K562 (cell line): Measurements from ENCODE around the gene APOC4. TPM values are rescaled to one million over a fixed set of nuclear protein-coding genes. Genes with fewer than 3 reads are reported as not detected.

Source experiments
- ATAC-seq: fragments of 200-7000 bp; cut with Tn5 transposase; 3 replicates; pipeline ENCODE4 v1.9.1; 2020; ENCODE audit warnings: moderate library complexity
- BruUV-seq: library from RNA; stranded (reverse); fragments of 400-500 nt; replicated peaks from 2 replicates; lab custom pipeline; 2021; lab: Mats Ljungman, UMichigan
- CTCF ChIA-PET: fragments of 300-600 bp; formaldehyde crosslinking; extraction: SDS; loops from one replicate; lab custom pipeline; 2021; ENCODE audit warnings: low intra/inter-chr PET ratio; lab: Yijun Ruan, JAX
- POLR2A ChIA-PET: fragments of 300-600, 350-650 bp; sonication (Branson Sonifier 250); formaldehyde crosslinking; extraction: SDS; loops from one replicate; lab custom pipeline; 2021; ENCODE audit warnings: antibody characterized with exemption, inconsistent platforms; lab: Yijun Ruan, JAX
- DNase-seq, 4 experiments: peaks; one replicate each; pipeline versions ENCODE4 v3.0.0 to v3.0.0-alpha.2; 2011 to 2018; ENCODE audit warnings: low spot score in 3 of 4, mixed read lengths in 3 of 4; ENCODE audit errors: extremely low read depth in 1 of 4
- FAIRE-seq: peaks from 2 replicates; lab custom pipeline; 2011; peaks lifted over from hg19 to GRCh38; lab: Jason Lieb, UNC
- H2AFZ ChIP-seq: 2 replicates; pipeline ENCODE4 v1.6.0; 2011; ENCODE audit warnings: low read depth, low read length, control low read depth, inconsistent platforms
- H3K27ac ChIP-seq: fragments of 200-600 bp; 3 replicates; pipeline ENCODE4 v1.8.0; 2011; ENCODE audit warnings: low read depth, mild to moderate bottlenecking, control low read depth, inconsistent platforms, low read length, moderate library complexity, mixed read lengths; ENCODE audit errors: extremely low read depth
- H3K27me3 ChIP-seq, 2 experiments: fragments of 300-600 bp in 1 of 2; 2 replicates in 1 of 2; 3 replicates in 1 of 2; pipeline versions ENCODE4 v1.6.0 to v1.8.0; 2011; ENCODE audit warnings: inconsistent platforms in 2 of 2, low read length in 2 of 2, mild to moderate bottlenecking in 1 of 2, mixed read lengths in 1 of 2, moderate library complexity in 1 of 2; ENCODE audit not compliant: control insufficient read depth in 2 of 2, insufficient read depth in 2 of 2
- H3K36me3 ChIP-seq: fragments of 300-600 bp; 3 replicates; pipeline ENCODE4 v1.8.0; 2011; ENCODE audit warnings: mild to moderate bottlenecking, low read length, inconsistent platforms; ENCODE audit not compliant: control insufficient read depth, insufficient read depth
- H3K4me1 ChIP-seq, 2 experiments: fragments of 200-600 bp in 1 of 2; replicated peaks in 1 of 2; 2 replicates in 1 of 2; 3 replicates in 1 of 2; pipeline versions ENCODE4 v1.5.1 to v1.8.0; 2011; ENCODE audit warnings: inconsistent platforms in 2 of 2, low read length in 2 of 2, mild to moderate bottlenecking in 1 of 2, mixed read lengths in 1 of 2, moderate library complexity in 1 of 2; ENCODE audit not compliant: control insufficient read depth in 2 of 2, insufficient read depth in 2 of 2
- H3K4me2 ChIP-seq: 2 replicates; pipeline ENCODE4 v1.6.1; 2011; ENCODE audit warnings: low read length, control low read depth, inconsistent platforms, mixed read lengths; ENCODE audit not compliant: insufficient read depth
- H3K4me3 ChIP-seq: fragments of 200-600 bp; sonication (generic), shearing (Covaris generic); 2 replicates; pipeline ENCODE4 v1.5.1; 2016; ENCODE audit warnings: control low read depth, inconsistent platforms
- H3K79me2 ChIP-seq: fragments of 200-600 bp; 3 replicates; pipeline ENCODE4 v1.8.0; 2011; ENCODE audit warnings: low read length, inconsistent platforms; ENCODE audit not compliant: control insufficient read depth, insufficient read depth
- H3K9ac ChIP-seq, 2 experiments: 2 replicates each; pipeline versions ENCODE4 v1.6.0 to v1.6.1; 2011; ENCODE audit warnings: low read depth in 2 of 2, low read length in 2 of 2, control low read depth in 1 of 2, inconsistent platforms in 1 of 2, mild to moderate bottlenecking in 1 of 2, mixed read lengths in 1 of 2; ENCODE audit not compliant: insufficient read depth in 1 of 2
- H3K9me1 ChIP-seq: one replicate; pipeline ENCODE4 v1.6.0; 2011; ENCODE audit warnings: inconsistent platforms, mild to moderate bottlenecking, low read length, moderate library complexity; ENCODE audit not compliant: control insufficient read depth, insufficient read depth
- H3K9me3 ChIP-seq: replicated peaks from 2 replicates; pipeline ENCODE4 v1.5.1; 2011; ENCODE audit warnings: low read depth, low read length, inconsistent platforms; ENCODE audit not compliant: control insufficient read depth, insufficient read depth
- H4K20me1 ChIP-seq: replicated peaks from 2 replicates; pipeline ENCODE4 v1.6.1; 2011; ENCODE audit warnings: low read length, inconsistent platforms, mixed read lengths; ENCODE audit not compliant: control insufficient read depth, insufficient read depth
- CREB3 ChIP-seq: fragments of 450-650 bp; conservative IDR thresholded peaks from 2 replicates; pipeline ENCODE4 v1.6.1; 2016; ENCODE audit warnings: missing genetic modification characterization, low read depth, mild to moderate bottlenecking, missing compliant biosample characterization, moderate library complexity
- ERF ChIP-seq: fragments of 450-650 bp; formaldehyde crosslinking; IDR thresholded peaks from 2 replicates; pipeline ENCODE4 v1.4.0; 2020; ENCODE audit warnings: mild to moderate bottlenecking, mixed read lengths
- ESRRA ChIP-seq: fragments of 450-650 bp; IDR thresholded peaks from 2 replicates; pipeline ENCODE4 v1.6.1; 2014; ENCODE audit warnings: low read depth, mild to moderate bottlenecking, moderate library complexity, borderline replicate concordance
- KAT8 ChIP-seq: fragments of 450-650 bp; IDR thresholded peaks from 2 replicates; pipeline ENCODE4 v1.6.1; 2016; ENCODE audit warnings: low read depth, mild to moderate bottlenecking
- KDM5B ChIP-seq: fragments of 200-600 bp; sonication (generic); IDR thresholded peaks from 2 replicates; pipeline ENCODE4 v1.6.1; 2012; ENCODE audit warnings: low read depth, mild to moderate bottlenecking, moderate library complexity, low read length, control low read depth, inconsistent platforms; ENCODE audit not compliant: insufficient replicate concordance
- KLF6 ChIP-seq: fragments of 250-450 bp; sonication (Bioruptor Pico); IDR thresholded peaks from 2 replicates; pipeline ENCODE4 v1.4.0; 2020; ENCODE audit warnings: mild to moderate bottlenecking, moderate library complexity, borderline replicate concordance
- PRDM10 ChIP-seq: fragments of 450-650 bp; IDR thresholded peaks from 2 replicates; pipeline ENCODE4 v1.6.1; 2018; ENCODE audit not compliant: partially characterized antibody
- RHOXF2B ChIP-seq: fragments of 250-450 bp; sonication (Bioruptor Pico); conservative IDR thresholded peaks from 2 replicates; pipeline ENCODE4 v1.5.1; 2021
- RUNX1 ChIP-seq: sonication (generic); IDR thresholded peaks from 2 replicates; pipeline ENCODE4 v1.6.1; 2016; ENCODE audit warnings: antibody characterized with exemption, low read depth
- SAP30 ChIP-seq: fragments of 200-600 bp; sonication (generic); IDR thresholded peaks from 2 replicates; pipeline ENCODE4 v1.6.1; 2012; ENCODE audit warnings: borderline replicate concordance, low read depth, mild to moderate bottlenecking, moderate library complexity, low read length, control low read depth, inconsistent platforms; ENCODE audit not compliant: insufficient read depth, poor library complexity, severe bottlenecking
- TFAP4 ChIP-seq: sonication (generic); formaldehyde crosslinking; IDR thresholded peaks from 2 replicates; pipeline ENCODE4 v1.8.0; 2022; ENCODE audit warnings: missing genetic modification reagents, mild to moderate bottlenecking, moderate library complexity, borderline replicate concordance
- ZBTB43 ChIP-seq: sonication (generic); formaldehyde crosslinking; IDR thresholded peaks from 2 replicates; pipeline ENCODE4 v1.8.0; 2023; ENCODE audit warnings: mild to moderate bottlenecking, missing genetic modification reagents
- ZNF12 ChIP-seq: sonication (generic); formaldehyde crosslinking; IDR thresholded peaks from 2 replicates; pipeline ENCODE4 v1.4.0; 2020; ENCODE audit warnings: mild to moderate bottlenecking, missing genetic modification reagents
- ZNF212 ChIP-seq: fragments of 450-650 bp; formaldehyde crosslinking; IDR thresholded peaks from 2 replicates; pipeline ENCODE4 v1.4.0; 2020; ENCODE audit warnings: mild to moderate bottlenecking
- ZNF445 ChIP-seq: fragments of 250-450 bp; sonication (Bioruptor Pico); IDR thresholded peaks from 2 replicates; pipeline ENCODE4 v1.4.0; 2020; ENCODE audit warnings: low read depth, mild to moderate bottlenecking, moderate library complexity
- WGBS: fragments of 100-300 bp; shearing (Covaris generic); methylation state at CpG from one replicate; pipeline ENCODE4 v1.1.6; 2016; ENCODE audit warnings: low coverage, mixed read lengths; ENCODE audit not compliant: insufficient coverage; ENCODE audit errors: missing lambda C conversion rate; 5-methylcytosine and 5-hydroxymethylcytosine counted together
- in situ Hi-C: fragments of 300-500 bp; cut with MboI; formaldehyde crosslinking; loops from 4 replicates; pipeline ENCODE4 v1.15.0; 2018; ENCODE audit warnings: inconsistent platforms, mixed read lengths
- intact Hi-C: fragments of 100-400 bp; cut with micrococcal nuclease; formaldehyde crosslinking; loops from 2 replicates; pipeline ENCODE4 v1.14.2; 2022
- polyA plus RNA-seq, 8 experiments: library from polyadenylated mRNA; depleted of rRNA in 4 of 8; stranded (reverse) in 5 of 8; unstranded in 3 of 8; fragments of >200 nt; fragmentation: Nextera tagmentation in 2 of 8; fragmentation: Illumina TruSeq in 1 of 8; extraction: Ambion mirVana in 2 of 8; extraction: Trizol in 1 of 8; gene quantifications; 2 replicates each; pipeline versions ENCODE4 v1.2.1 to v1.2.3, GENCODE V29; 2011 to 2014; ENCODE audit warnings: inconsistent platforms in 1 of 8, missing spikeins in 1 of 8
- total RNA-seq, 7 experiments: library from RNA; depleted of rRNA in 6 of 7; stranded (reverse); fragments of >200 nt in 6 of 7; fragmentation: Illumina TruSeq in 2 of 7; extraction: Trizol in 2 of 7; gene quantifications; 2 replicates each; pipeline versions ENCODE4 v1.2.1 to v1.2.3, GENCODE V29; 2011 to 2021; ENCODE audit warnings: low replicate concordance in 1 of 7

APOC4 gene
- total and polyA plus RNA-seq, 9 of the 15 experiments (the other 6 are each of a cell fraction or from before 2014, with no cell fraction given) = 0.46 TPM; not detected in 8

- TF ChIP-seq ZNF12 (CRISPR knock-in tag) (0 out of 2 replicates have a peak, but pooled peaks have one; percentile 2), ESRRA (no peak), KDM5B (no peak), SAP30 (no peak), RHOXF2B (CRISPR knock-in tag) (no peak), KLF6 (CRISPR knock-in tag) (no peak), PRDM10 (peak; percentile 89), ERF (CRISPR knock-in tag) (0 out of 2 replicates have a peak, but pooled peaks have one; percentile 25), ZNF212 (CRISPR knock-in tag) (no peak), TFAP4 (CRISPR knock-in tag) (no peak), CREB3 (no peak), KAT8 (no peak), RUNX1 (no peak), ZNF445 (CRISPR knock-in tag) (no peak), ZBTB43 (CRISPR knock-in tag) (0 out of 2 replicates have a peak, but pooled peaks have one; percentile 2)
- H2AFZ ChIP-seq = peak overlapping the region; percentile 92
- ChIA-PET POLR2A (interaction anchor here (0.6 to 1.6 kb wide), 11 partner anchors 10 to 1790 kb away, joined by 3 to 8 read pairs (median 4); partner anchors contain the start of genes APOE and TRAPPC6A), CTCF (no interaction called here)
- H3K36me3 ChIP-seq = peaks cover 15% of the 10 kb centered on the region; the same call in 2 of the 3 replicates
- peak overlapping the region; percentile 100 for H3K4me3 ChIP-seq
- no peak for ATAC-seq
- BruUV-seq = no TSS peak
- 21% methylated on average over 12 of the region's 13 CpGs for WGBS
- DNase-seq = peak in 1 of 4 experiments; percentile 16
- H3K4me2 ChIP-seq = peak overlapping the region; percentile 90
- peak overlapping the region; percentile 90 for H3K27ac ChIP-seq
- H3K4me1 ChIP-seq = peaks cover 16 to 31% of the 10 kb centered on the region in 2 experiments; a peak in 4 of 5 replicates
- H3K9me1 ChIP-seq = peaks cover 4% of the 10 kb centered on the region
- H4K20me1 ChIP-seq = peaks cover 13% of the 10 kb centered on the region; the same call in 1 of the 2 replicates
- H3K9me3 ChIP-seq = no peaks in the 10 kb centered on the region
- in situ Hi-C loops (loop anchor here (5.0 kb wide), 1 partner anchor 42 kb away; the partner anchor contains the start of gene APOC1), intact Hi-C loops (no loop called here)
- H3K79me2 ChIP-seq = peaks cover 50% of the 10 kb centered on the region
- no peaks in the 10 kb centered on the region for H3K27me3 ChIP-seq
- H3K9ac ChIP-seq = peak overlapping the region; percentile 86 to 89
- no peak for FAIRE-seq
These were observed 12.2 kb downstream of the APOC4 start for GRCh38 chr19:44954278-44954648.
